ENCODE results near the gene TTF2. TPM values are rescaled to one million over a fixed set of nuclear protein-coding genes. Genes with fewer than 3 reads are reported as not detected.

Gene TTF2
- total and polyA plus RNA-seq, 9 of the 15 experiments (the other 6 are each of a cell fraction or from before 2014, with no cell fraction given), result 9.4 to 71.1 (median 42.1) TPM

GRCh38 chr1:117079737-117080136 is 19.6 kb downstream of the TTF2 start:
- ChIA-PET POLR2A (interaction anchor here (0.5 to 0.6 kb wide), 2 partner anchors 12 to 280 kb away, joined by 3 read pairs; no protein-coding TSS in a partner anchor), CTCF (ENCODE audit: low intra/inter-chr PET ratio) (no interaction called here)
- Histone ChIP-seq H4K20me1 (replicated peaks; ENCODE audit: control insufficient read depth, insufficient read depth, low read length) (no peaks in the 10 kb centered on the region), H3K4me2 (ENCODE audit: insufficient read depth, low read length) (no peak overlapping the region), H3K9ac (ENCODE audit: insufficient read depth in 1 of 2, low read depth in 2 of 2, low read length in 2 of 2) (no peak overlapping the region), H3K27me3 (ENCODE audit: control insufficient read depth in 2 of 2, insufficient read depth in 2 of 2, low read length in 2 of 2) (no peaks in the 10 kb centered on the region), H2AFZ (ENCODE audit: low read depth, low read length) (no peak overlapping the region), H3K9me1 (ENCODE audit: control insufficient read depth, insufficient read depth, low read length) (no peaks in the 10 kb centered on the region), H3K4me3 (no peak overlapping the region), H3K27ac (ENCODE audit: extremely low read depth, low read depth, low read length) (no peak overlapping the region), H3K9me3 (replicated peaks; ENCODE audit: control insufficient read depth, insufficient read depth, low read depth, low read length) (no peaks in the 10 kb centered on the region), H3K79me2 (ENCODE audit: control insufficient read depth, insufficient read depth, low read length) (no peaks in the 10 kb centered on the region), H3K4me1 (replicated peaks in 1 of 2; ENCODE audit: control insufficient read depth in 2 of 2, insufficient read depth in 2 of 2, low read length in 2 of 2) (no peaks in the 10 kb centered on the region), H3K36me3 (ENCODE audit: control insufficient read depth, insufficient read depth, low read length) (peaks cover 90% of the 10 kb centered on the region)
- 100% methylated on average over 4 of the region's 6 CpGs for WGBS (ENCODE audit: insufficient coverage, low coverage, missing lambda C conversion rate)
- intact Hi-C loops (cut with micrococcal nuclease), result no loop called here
- ATAC-seq (no peak), FAIRE-seq (no peak), DNase-seq (ENCODE audit: extremely low read depth in 1 of 4, low spot score in 3 of 4) (no peak)
- no TSS peak for BruUV-seq (replicated peaks)
- in situ Hi-C loops (cut with MboI), result loop anchor here (5.0 kb wide), 1 partner anchor 208 kb away; no protein-coding TSS in a partner anchor
- TF ChIP-seq DMBX1 (CRISPR knock-in tag; IDR thresholded peaks at IDR 0.05; ENCODE audit: borderline replicate concordance) (no peak), RAD51 (IDR thresholded peaks at IDR 0.05; ENCODE audit: borderline replicate concordance, low read depth) (no peak), PURB (CRISPR knock-in tag; IDR thresholded peaks at IDR 0.05; ENCODE audit: low read depth) (no peak), HNRNPK (IDR thresholded peaks at IDR 0.05; ENCODE audit: low read depth, low read length, poor library complexity, severe bottlenecking) (no peak)

GRCh38 chr1:117084231-117084630 is 24.1 kb downstream of the TTF2 start:
- Histone ChIP-seq H4K20me1 (replicated peaks; ENCODE audit: control insufficient read depth, insufficient read depth, low read length) (no peaks in the 10 kb centered on the region), H3K79me2 (ENCODE audit: control insufficient read depth, insufficient read depth, low read length) (no peaks in the 10 kb centered on the region), H3K4me1 (replicated peaks in 1 of 2; ENCODE audit: control insufficient read depth in 2 of 2, insufficient read depth in 2 of 2, low read length in 2 of 2) (no peaks in the 10 kb centered on the region), H3K4me2 (ENCODE audit: insufficient read depth, low read length) (no peak overlapping the region), H2AFZ (ENCODE audit: low read depth, low read length) (no peak overlapping the region), H3K4me3 (no peak overlapping the region), H3K27me3 (ENCODE audit: control insufficient read depth in 2 of 2, insufficient read depth in 2 of 2, low read length in 2 of 2) (no peaks in the 10 kb centered on the region), H3K9me3 (replicated peaks; ENCODE audit: control insufficient read depth, insufficient read depth, low read depth, low read length) (no peaks in the 10 kb centered on the region), H3K9ac (ENCODE audit: insufficient read depth in 1 of 2, low read depth in 2 of 2, low read length in 2 of 2) (no peak overlapping the region), H3K36me3 (ENCODE audit: control insufficient read depth, insufficient read depth, low read length) (peaks cover 77% of the 10 kb centered on the region), H3K27ac (ENCODE audit: extremely low read depth, low read depth, low read length) (no peak overlapping the region), H3K9me1 (ENCODE audit: control insufficient read depth, insufficient read depth, low read length) (no peaks in the 10 kb centered on the region)
- no peak for FAIRE-seq
- 77% methylated on average over 6 of the region's 6 CpGs for WGBS (ENCODE audit: insufficient coverage, low coverage, missing lambda C conversion rate)
- POLR2A ChIA-PET, result interaction anchor here (1.2 kb wide), 1 partner anchor 14 kb away, joined by 3 read pairs; no protein-coding TSS in a partner anchor
- CTCF ChIA-PET (ENCODE audit: low intra/inter-chr PET ratio), result no interaction called here
- no peak for ATAC-seq
- in situ Hi-C loops (cut with MboI), result no loop called here
- DNase-seq (ENCODE audit: extremely low read depth in 1 of 4, low spot score in 3 of 4), result no peak
- intact Hi-C loops (cut with micrococcal nuclease), result no loop called here
- BruUV-seq (replicated peaks), result no TSS peak
- TF ChIP-seq ETV1 (tag; conservative IDR thresholded peaks at IDR 0.05; ENCODE audit: low read depth) (no peak), RFX7 (CRISPR knock-in tag; IDR thresholded peaks at IDR 0.05) (no peak), RBFOX2 (IDR thresholded peaks at IDR 0.05; ENCODE audit: low read depth, low read length) (no peak), NFXL1 (CRISPR knock-in tag; IDR thresholded peaks at IDR 0.05) (no peak), RB1 (IDR thresholded peaks at IDR 0.05; ENCODE audit: low read depth) (no peak), MCM2 (IDR thresholded peaks at IDR 0.05; ENCODE audit: low read depth) (no peak), KAT2B (IDR thresholded peaks at IDR 0.05; ENCODE audit: low read depth, low read length) (no peak), ADNP (tag; IDR thresholded peaks at IDR 0.05) (no peak), ZNF764 (CRISPR knock-in tag; IDR thresholded peaks at IDR 0.05; ENCODE audit: low read depth) (no peak), HDAC8 (tag; IDR thresholded peaks at IDR 0.05) (no peak), CREB5 (CRISPR knock-in tag; IDR thresholded peaks at IDR 0.05) (no peak)

Measured in K562 (cell line).